ENCODE data around the gene MAEA.
A peak's percentile ranks its signal among the peaks of the same experiment; 100 is the strongest.

The MAEA gene

DNA sequence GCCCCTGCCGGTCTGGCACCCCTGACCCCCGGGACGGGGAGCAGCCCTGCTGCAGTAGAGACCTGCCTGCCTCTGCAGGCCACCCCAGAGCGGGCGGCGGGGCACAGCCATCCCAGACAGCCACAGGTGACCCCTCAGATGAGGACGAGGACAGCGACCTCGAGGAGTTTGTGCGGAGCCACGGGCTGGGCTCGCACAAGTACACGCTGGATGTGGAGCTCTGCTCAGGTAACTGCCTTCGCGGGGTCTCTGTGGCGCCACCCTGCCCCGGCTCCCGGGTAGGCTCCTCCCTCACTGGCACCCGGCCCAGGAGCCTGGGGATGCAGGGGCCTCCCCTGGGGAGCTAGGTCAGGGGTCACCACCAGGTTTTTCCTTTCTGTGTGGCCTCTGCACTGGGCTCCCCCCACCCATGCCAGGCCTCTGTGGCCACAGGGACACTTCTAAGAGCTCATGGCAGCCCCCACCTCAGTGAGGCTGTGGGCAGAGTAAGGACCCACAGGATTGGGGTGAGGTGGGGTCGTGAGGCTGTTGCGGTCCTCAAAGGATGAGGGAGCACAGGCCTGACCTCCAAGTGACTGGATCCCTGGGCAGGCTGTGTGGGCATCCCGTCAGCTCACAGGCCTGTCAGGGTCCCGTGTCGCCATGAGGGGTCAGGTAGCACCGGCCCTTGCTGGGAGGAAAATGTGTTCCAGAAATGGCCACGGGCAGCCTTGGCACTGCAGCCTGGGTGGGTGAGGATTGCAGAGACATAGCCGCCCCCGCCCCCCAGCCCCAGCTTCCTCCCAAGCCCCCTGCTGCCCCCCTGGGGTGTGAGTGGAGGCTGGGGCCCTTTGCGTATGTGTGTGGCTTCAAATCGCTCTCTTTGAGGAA lies 63.7 kb downstream of the MAEA start:
- TF ChIP-seq, protein P1, sequence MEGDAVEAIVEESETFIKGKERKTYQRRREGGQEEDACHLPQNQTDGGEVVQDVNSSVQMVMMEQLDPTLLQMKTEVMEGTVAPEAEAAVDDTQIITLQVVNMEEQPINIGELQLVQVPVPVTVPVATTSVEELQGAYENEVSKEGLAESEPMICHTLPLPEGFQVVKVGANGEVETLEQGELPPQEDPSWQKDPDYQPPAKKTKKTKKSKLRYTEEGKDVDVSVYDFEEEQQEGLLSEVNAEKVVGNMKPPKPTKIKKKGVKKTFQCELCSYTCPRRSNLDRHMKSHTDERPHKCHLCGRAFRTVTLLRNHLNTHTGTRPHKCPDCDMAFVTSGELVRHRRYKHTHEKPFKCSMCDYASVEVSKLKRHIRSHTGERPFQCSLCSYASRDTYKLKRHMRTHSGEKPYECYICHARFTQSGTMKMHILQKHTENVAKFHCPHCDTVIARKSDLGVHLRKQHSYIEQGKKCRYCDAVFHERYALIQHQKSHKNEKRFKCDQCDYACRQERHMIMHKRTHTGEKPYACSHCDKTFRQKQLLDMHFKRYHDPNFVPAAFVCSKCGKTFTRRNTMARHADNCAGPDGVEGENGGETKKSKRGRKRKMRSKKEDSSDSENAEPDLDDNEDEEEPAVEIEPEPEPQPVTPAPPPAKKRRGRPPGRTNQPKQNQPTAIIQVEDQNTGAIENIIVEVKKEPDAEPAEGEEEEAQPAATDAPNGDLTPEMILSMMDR (IDR thresholded peaks at IDR 0.05; ENCODE audit: extremely low read depth, missing control alignments): no peak
- DNase-seq (ENCODE audit: low spot score): no peak

GRCh38 chr4:1354136-1354982 lies 64.7 kb downstream of the MAEA start:
- DNase-seq (ENCODE audit: low spot score): no peak

DNA sequence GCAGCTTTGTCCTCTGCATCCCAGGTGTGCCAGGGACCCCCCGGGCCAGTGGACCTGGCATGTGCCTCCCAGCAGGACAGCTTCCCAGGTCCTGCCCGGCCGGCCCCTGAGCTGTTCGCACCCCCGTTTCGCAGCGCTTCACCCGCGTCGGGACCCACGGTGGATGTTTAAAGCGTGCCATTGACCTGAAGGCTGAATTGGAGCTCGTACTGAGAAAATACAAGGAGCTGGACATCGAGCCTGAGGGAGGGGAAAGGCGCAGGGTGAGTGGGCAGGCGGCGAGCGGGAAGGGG lies 65.2 kb downstream of the MAEA start:
- TF ChIP-seq, protein P1 (IDR thresholded peaks at IDR 0.05; ENCODE audit: extremely low read depth, missing control alignments): no peak
- no peak for DNase-seq (ENCODE audit: low spot score)

More at GRCh38 chr4:1354136-1354982, 64.7 kb downstream of the MAEA start:
- TF ChIP-seq, protein P1 (IDR thresholded peaks at IDR 0.05; ENCODE audit: extremely low read depth, missing control alignments): no peak

DNA sequence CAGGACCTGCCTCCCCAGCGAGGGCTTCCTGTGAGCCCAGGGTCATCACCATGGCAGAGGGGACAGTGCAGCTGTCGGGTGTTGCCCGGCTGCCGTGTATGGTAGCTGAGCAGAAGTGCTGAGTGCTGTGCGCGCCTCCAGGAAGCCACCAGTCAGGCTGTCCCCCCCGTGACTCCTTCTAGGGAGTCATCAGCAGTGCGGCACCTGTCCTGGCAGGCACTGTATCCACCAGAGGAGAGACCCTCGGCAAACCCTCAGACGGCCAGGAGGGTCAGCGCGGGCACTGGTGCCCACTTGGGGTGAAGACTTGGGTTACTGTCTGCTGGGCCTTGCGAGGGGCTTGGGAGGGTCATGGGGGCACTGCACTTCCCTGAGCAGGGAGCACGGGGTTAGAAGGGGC lies 65.7 kb downstream of the MAEA start:
- DNase-seq (ENCODE audit: low spot score): no peak
- TF ChIP-seq, protein P1 (IDR thresholded peaks at IDR 0.05; ENCODE audit: extremely low read depth, missing control alignments): no peak

DNA sequence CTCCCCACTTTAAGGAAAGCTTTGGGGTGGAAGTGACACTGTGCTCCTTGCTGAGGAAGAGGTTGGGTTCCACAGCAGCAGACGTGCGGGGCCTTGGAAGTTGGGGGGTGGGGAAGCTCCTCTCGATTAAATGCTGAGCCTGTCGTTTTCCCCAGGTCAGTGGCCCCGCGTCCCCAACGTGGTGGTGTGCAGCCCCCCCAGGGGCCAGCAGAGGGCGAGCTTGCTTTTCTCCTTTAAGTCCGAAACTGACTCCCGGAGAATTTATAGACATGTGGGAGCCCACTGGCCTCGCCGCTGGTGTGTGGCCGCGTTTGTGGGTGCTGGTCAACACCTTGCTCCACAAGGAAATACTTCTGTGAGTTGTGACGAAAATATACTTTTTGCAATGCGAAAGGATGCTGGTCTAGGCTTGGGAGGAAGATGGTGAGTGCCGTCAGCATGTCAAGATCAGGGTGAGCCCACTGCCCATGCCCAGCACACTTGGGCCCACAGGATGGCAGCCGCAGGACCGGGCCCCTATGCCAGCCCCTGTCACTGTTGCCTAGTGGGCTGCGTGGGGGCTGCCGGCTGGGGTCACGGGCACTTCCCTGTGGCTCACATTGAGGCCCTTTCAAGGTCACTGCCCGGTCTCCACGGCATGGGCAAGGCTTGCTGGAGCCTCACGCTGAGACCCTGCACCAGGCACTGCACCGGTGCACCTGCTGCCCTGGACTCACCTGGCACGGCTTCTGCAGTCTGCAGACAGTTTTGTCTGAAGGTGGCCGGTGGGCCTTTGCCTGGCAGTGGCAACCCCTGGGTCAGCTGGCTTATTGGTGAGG lies 66.7 kb downstream of the MAEA start:
- TF ChIP-seq, protein P1 (IDR thresholded peaks at IDR 0.05; ENCODE audit: extremely low read depth, missing control alignments): peak; percentile 72
- DNase-seq (ENCODE audit: low spot score): peak; percentile 85

GRCh38 chr4:1357356-1358248 lies 67.9 kb downstream of the MAEA start:
- TF ChIP-seq, protein P1 (IDR thresholded peaks at IDR 0.05; ENCODE audit: extremely low read depth, missing control alignments): no peak
- DNase-seq (ENCODE audit: low spot score): no peak

All from GM20000 (cell line).